Spleen (tissue), 7 donors: ENCODE measurements around the gene PPM1H.

Experiments
- POLR2A ChIP-seq, 3 donors: fragments of 450-650 bp; IDR thresholded peaks; one replicate each; pipeline ENCODE4 v1.5.1; 2017; ENCODE audit warnings: antibody characterized with exemption in 3 of 3, mild to moderate bottlenecking in 1 of 3
- TF ChIP-seq, protein P1 (sequence below), 11 experiments: fragments of 200-600 bp in 7 of 11; fragments of 450-650 bp in 4 of 11; sonication (generic) in 4 of 11; IDR thresholded peaks in 8 of 11; conservative IDR thresholded peaks in 3 of 11; 1 replicate in 7 of 11; 2 replicates in 4 of 11; pipeline versions ENCODE4 v1.4.0 to v1.8.0; 2016 to 2021; ENCODE audit warnings: antibody characterized with exemption in 11 of 11, inconsistent platforms in 4 of 11, mild to moderate bottlenecking in 1 of 11
- donor health status: DM: no; HTN: no; CAD: no; lungs with moderate emphysema.
- donor health status: DM: no; HTN: no; CAD: no.
- donor health status: DM: no; HTN: no; CAD: no.

DNA sequence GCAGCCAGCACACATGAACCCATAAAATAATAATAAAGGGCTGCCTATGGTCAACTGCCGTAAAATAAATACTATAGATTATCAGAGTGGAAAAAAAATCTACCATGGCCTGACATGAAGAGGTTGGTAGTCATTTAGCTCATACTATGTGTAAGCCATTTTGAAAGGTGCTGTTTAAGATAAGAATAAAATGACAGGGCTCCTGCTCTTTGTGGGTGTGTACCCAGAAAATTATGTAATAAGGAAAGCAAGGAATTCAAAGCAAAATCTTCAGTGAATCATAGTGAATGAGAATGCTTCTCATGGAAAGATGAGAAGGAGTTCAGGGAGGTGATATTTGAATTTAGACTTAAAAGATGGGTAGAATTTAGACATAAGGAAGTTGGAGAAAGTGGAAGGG is 42.9 kb upstream of the PPM1H start:
- TF ChIP-seq, protein P1, sequence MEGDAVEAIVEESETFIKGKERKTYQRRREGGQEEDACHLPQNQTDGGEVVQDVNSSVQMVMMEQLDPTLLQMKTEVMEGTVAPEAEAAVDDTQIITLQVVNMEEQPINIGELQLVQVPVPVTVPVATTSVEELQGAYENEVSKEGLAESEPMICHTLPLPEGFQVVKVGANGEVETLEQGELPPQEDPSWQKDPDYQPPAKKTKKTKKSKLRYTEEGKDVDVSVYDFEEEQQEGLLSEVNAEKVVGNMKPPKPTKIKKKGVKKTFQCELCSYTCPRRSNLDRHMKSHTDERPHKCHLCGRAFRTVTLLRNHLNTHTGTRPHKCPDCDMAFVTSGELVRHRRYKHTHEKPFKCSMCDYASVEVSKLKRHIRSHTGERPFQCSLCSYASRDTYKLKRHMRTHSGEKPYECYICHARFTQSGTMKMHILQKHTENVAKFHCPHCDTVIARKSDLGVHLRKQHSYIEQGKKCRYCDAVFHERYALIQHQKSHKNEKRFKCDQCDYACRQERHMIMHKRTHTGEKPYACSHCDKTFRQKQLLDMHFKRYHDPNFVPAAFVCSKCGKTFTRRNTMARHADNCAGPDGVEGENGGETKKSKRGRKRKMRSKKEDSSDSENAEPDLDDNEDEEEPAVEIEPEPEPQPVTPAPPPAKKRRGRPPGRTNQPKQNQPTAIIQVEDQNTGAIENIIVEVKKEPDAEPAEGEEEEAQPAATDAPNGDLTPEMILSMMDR (IDR thresholded peaks at IDR 0.05 in 8 of 11, conservative IDR thresholded peaks at IDR 0.05 in 3 of 11) = no peak
- TF ChIP-seq POLR2A (IDR thresholded peaks at IDR 0.05) = no peak
